C4-2B (cell line): ENCODE data around the gene ANO2.

Experiments
- CTCF ChIP-seq: fragments of 450-650 bp; conservative IDR thresholded peaks from 2 replicates; pipeline ENCODE4 v1.5.1; 2017; ENCODE audit warnings: mild to moderate bottlenecking
- ZFX ChIP-seq: fragments of 450-650 bp; IDR thresholded peaks from 2 replicates; pipeline ENCODE4 v1.6.1; 2017

GRCh38 chr12:5578775-5579174 lies 366.3 kb downstream of the ANO2 start:
- TF ChIP-seq CTCF (no peak), ZFX (no peak)
